Activated CD8-positive, alpha-beta memory T cell treated with anti-CD3 and anti-CD28 coated beads, Interleukin-2, amount 50 U/mL, for 48 hours (primary cell): ENCODE data around the gene TTC33.
"Not testable (repeated sequence)": the region's sequence is repeated elsewhere in the genome, so short reads cannot be mapped to it uniquely, and the experiment has no call there.

Experiments used
- DNase-seq: peaks from one replicate; pipeline ENCODE4 v3.0.0-alpha.2; 2020

TTC33 gene

GRCh38 chr5:40648150-40648549 lies 107.6 kb downstream of the TTC33 start:
- DNase-seq = no peak

GRCh38 chr5:40646266-40646665 lies 109.5 kb downstream of the TTC33 start:
- DNase-seq = no peak

- DNase-seq = not testable (repeated sequence)
These were observed 116.2 kb downstream of the TTC33 start for GRCh38 chr5:40639531-40639930.

- DNase-seq = no peak
These were observed 121.2 kb downstream of the TTC33 start for GRCh38 chr5:40634593-40634992.

GRCh38 chr5:40634154-40634553 lies 121.6 kb downstream of the TTC33 start:
- no peak for DNase-seq

GRCh38 chr5:40631236-40631635 lies 124.5 kb downstream of the TTC33 start:
- DNase-seq = no peak

- DNase-seq = no peak
These were observed 125.6 kb downstream of the TTC33 start for GRCh38 chr5:40630126-40630525.

GRCh38 chr5:40628407-40628806 lies 127.4 kb downstream of the TTC33 start:
- DNase-seq = no peak

- DNase-seq = no peak
These were observed 128.1 kb downstream of the TTC33 start for GRCh38 chr5:40627706-40628105.

GRCh38 chr5:40626801-40627200 lies 129.0 kb downstream of the TTC33 start:
- DNase-seq = no peak

- no peak for DNase-seq
These were observed 132.0 kb downstream of the TTC33 start for GRCh38 chr5:40623480-40624420.

GRCh38 chr5:40622463-40623252 lies 133.1 kb downstream of the TTC33 start:
- no peak for DNase-seq

- DNase-seq = no peak
These were observed 136.3 kb downstream of the TTC33 start for GRCh38 chr5:40619421-40619820.

GRCh38 chr5:40618926-40619325 lies 136.8 kb downstream of the TTC33 start:
- DNase-seq = no peak

GRCh38 chr5:40616781-40617180 lies 139.0 kb downstream of the TTC33 start:
- DNase-seq = no peak

- no peak for DNase-seq
These were observed 140.1 kb downstream of the TTC33 start for GRCh38 chr5:40615586-40616170.

- no peak for DNase-seq
These were observed 140.7 kb downstream of the TTC33 start for GRCh38 chr5:40614923-40615585.

- no peak for DNase-seq
These were observed 141.3 kb downstream of the TTC33 start for GRCh38 chr5:40614466-40614865.

- DNase-seq = no peak
These were observed 148.6 kb downstream of the TTC33 start for GRCh38 chr5:40607202-40607601.

- DNase-seq = no peak
These were observed 149.5 kb downstream of the TTC33 start for GRCh38 chr5:40606077-40606765.

- DNase-seq = no peak
These were observed 150.3 kb downstream of the TTC33 start for GRCh38 chr5:40605295-40605958.

GRCh38 chr5:40603378-40603777 lies 152.4 kb downstream of the TTC33 start:
- no peak for DNase-seq
